ENCODE data around the gene TANC1. TPM values are rescaled to one million over a fixed set of nuclear protein-coding genes. Genes with fewer than 3 reads are reported as not detected.
A peak's percentile ranks its signal among the peaks of the same experiment; 100 is the strongest.

The TANC1 gene
- total RNA-seq, 1 donor = 74.7 TPM

DNA sequence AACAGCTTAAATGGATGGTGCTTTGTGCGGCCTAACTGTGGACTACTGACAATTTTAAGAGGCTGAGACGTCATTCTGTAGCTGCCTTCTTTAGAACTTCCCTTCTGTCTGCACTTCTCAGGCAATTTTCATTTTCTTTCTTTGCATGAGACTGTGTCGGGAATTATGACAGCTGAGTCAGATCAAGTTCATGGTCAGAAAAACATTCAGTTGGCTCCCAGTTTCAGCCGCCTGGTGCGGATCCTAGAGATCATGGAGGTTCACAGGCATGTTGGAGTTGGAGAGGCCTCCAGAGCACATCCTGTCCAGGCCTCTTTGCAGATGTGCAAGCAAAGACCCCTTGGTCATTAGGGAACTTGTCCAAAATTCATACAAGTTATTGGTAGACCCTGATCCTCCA, 135.0 kb downstream of the TANC1 start:
- TF ChIP-seq, protein P1, sequence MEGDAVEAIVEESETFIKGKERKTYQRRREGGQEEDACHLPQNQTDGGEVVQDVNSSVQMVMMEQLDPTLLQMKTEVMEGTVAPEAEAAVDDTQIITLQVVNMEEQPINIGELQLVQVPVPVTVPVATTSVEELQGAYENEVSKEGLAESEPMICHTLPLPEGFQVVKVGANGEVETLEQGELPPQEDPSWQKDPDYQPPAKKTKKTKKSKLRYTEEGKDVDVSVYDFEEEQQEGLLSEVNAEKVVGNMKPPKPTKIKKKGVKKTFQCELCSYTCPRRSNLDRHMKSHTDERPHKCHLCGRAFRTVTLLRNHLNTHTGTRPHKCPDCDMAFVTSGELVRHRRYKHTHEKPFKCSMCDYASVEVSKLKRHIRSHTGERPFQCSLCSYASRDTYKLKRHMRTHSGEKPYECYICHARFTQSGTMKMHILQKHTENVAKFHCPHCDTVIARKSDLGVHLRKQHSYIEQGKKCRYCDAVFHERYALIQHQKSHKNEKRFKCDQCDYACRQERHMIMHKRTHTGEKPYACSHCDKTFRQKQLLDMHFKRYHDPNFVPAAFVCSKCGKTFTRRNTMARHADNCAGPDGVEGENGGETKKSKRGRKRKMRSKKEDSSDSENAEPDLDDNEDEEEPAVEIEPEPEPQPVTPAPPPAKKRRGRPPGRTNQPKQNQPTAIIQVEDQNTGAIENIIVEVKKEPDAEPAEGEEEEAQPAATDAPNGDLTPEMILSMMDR (IDR thresholded peaks at IDR 0.05; ENCODE audit: insufficient read depth, low read depth, low read length) = no peak
- no peak for DNase-seq (ENCODE audit: low read depth)
- no peak overlapping the region for H3K4me3 ChIP-seq (ENCODE audit: low read depth, low read length)

DNA sequence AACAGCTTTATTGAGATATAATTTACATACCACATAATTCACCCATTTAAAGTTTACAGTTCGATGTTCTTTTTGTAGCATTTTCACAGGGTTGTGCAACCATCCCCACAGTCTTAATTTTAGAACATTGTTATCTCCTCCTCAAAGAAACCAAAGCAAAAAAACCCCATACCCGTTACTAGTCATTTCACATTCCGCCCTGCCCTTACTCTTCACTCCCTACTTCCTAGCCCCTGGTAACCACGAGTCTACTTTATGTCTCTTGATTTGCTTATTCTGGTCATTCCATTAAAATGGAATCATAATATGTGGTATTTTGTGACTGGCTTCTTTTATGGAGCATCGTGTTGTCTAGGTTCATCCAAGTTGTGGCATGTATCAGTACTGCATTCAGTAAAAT, 137.7 kb downstream of the TANC1 start:
- TF ChIP-seq, protein P1 (IDR thresholded peaks at IDR 0.05; ENCODE audit: insufficient read depth, low read depth, low read length) = peak; percentile 24
- DNase-seq (ENCODE audit: low read depth) = peak; percentile 96
- no peak overlapping the region for H3K4me3 ChIP-seq (ENCODE audit: low read depth, low read length)

DNA sequence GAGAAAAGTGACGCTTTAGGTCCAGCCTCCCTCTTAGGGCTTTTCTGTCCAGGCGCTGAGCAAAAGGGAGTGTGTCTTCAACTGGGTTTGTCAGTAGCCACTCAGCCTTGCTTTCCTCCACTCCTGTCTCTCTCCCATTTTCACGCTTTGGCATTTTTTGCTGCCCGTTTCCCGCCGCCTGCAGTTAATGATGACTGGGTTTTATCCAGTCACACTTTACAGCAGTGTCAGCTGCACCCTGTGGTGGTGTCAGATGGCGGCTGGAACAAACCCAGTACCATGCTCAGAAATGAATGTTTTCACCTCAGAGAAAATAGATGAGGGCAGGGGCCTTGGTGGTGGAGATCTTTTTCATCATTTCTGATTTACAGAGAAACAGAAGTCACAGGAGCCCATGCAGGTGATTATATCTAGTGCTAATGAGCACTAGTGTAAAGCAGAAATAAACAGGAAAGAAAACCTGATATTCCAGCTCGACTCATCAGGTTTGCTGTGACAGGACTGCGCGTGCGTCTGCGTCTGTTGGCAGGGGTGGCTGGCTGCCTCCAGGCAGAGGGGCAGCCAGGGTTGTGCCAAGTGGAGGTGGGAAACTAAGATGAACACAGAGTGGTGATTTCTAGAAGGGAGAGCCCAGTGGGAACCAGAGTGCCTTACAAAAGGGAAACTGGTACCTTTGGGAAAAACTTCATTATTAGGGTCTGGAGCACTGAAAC, 139.9 kb downstream of the TANC1 start:
- TF ChIP-seq, protein P1 (IDR thresholded peaks at IDR 0.05; ENCODE audit: insufficient read depth, low read depth, low read length) = no peak
- no peak for DNase-seq (ENCODE audit: low read depth)
- H3K4me3 ChIP-seq (ENCODE audit: low read depth, low read length) = no peak overlapping the region

DNA sequence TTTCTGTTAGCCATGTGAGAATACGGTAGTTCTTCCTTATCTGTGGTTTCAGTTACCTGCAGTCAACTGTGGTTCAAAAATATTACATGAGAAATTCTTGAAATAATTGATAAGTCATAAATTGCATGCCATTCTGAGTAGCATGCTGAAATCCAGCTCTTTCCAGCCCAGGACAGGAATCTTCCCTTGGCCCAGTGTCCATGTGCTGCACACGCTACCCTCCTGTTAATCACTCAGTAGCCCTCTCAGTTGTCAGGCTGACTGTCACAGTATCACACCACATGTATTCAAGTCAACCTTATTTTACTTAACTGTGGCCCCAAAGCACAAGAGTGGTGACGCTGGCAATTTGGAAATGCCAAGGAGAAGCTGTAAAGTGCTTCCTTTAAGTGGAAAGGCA, 141.1 kb downstream of the TANC1 start:
- H3K4me3 ChIP-seq (ENCODE audit: low read depth, low read length) = no peak overlapping the region
- TF ChIP-seq, protein P1 (IDR thresholded peaks at IDR 0.05; ENCODE audit: insufficient read depth, low read depth, low read length) = no peak
- DNase-seq (ENCODE audit: low read depth) = no peak

DNA sequence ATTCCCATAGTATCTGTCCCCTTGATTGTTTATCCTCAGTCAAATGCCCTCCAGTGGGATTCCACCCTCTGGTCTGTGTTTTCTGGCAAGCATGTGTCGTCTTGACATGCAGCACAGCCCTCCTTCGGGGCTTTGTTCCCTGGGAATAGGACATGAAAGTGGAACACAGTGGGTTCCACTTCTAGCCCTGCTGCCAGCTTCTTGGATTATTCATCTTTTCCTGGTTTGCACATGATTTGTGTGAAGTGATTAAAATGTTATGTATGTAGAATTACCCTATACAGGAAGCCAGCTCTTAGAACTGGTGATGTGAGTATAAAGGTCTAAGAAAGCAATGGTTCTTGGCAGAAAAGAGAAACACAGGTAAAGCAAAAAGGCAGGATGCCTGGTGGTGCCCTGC, 142.3 kb downstream of the TANC1 start:
- TF ChIP-seq, protein P1 (IDR thresholded peaks at IDR 0.05; ENCODE audit: insufficient read depth, low read depth, low read length) = no peak
- no peak overlapping the region for H3K4me3 ChIP-seq (ENCODE audit: low read depth, low read length)
- DNase-seq (ENCODE audit: low read depth) = no peak

DNA sequence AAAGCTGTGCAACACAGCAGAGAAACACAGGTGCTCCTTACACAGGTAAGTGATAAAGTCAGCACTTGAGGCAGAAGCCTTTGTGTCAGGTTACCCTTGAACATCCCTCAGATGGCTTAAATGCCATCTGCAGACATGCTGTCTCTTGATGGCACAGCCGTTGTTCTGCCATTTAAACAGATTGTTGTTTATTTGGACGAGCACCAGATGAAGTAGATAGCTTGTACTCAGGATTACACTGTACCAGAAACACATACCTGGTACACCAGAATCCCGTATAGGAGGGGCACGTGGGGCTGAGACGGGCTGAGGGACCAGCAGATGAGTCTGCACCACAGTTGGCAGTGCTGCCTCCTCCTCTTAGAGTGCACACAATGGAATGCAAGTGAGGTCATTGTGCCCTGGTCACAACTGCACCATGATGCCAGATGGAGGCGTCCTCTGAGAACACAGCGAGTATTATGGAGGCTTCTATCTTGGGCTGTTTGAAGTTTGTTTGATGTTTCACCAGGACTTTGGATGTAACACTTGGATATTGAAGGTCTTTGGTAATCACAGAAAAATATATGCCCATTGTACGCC, 143.0 kb downstream of the TANC1 start:
- no peak overlapping the region for H3K4me3 ChIP-seq (ENCODE audit: low read depth, low read length)
- DNase-seq (ENCODE audit: low read depth) = no peak
- TF ChIP-seq, protein P1 (IDR thresholded peaks at IDR 0.05; ENCODE audit: insufficient read depth, low read depth, low read length) = no peak
